SU-DHL-6 (cell line): Measurements from ENCODE around the gene CPE.

Experiments
- EZH2phosphoT487 ChIP-seq: fragments of 200-600 bp; sonication (generic), shearing (Covaris generic); conservative IDR thresholded peaks from 2 replicates; pipeline ENCODE4 v1.6.1; 2018; ENCODE audit warnings: mild to moderate bottlenecking, antibody characterized with exemption, low read length, moderate library complexity, mixed read lengths
- TF ChIP-seq, protein P1 (sequence below): fragments of 200-600 bp; sonication (generic); IDR thresholded peaks from one replicate; pipeline ENCODE4 v1.5.1; 2017; ENCODE audit warnings: antibody characterized with exemption, mild to moderate bottlenecking, low read length, moderate library complexity; ENCODE audit not compliant: insufficient read depth, poor library complexity, severe bottlenecking

DNA sequence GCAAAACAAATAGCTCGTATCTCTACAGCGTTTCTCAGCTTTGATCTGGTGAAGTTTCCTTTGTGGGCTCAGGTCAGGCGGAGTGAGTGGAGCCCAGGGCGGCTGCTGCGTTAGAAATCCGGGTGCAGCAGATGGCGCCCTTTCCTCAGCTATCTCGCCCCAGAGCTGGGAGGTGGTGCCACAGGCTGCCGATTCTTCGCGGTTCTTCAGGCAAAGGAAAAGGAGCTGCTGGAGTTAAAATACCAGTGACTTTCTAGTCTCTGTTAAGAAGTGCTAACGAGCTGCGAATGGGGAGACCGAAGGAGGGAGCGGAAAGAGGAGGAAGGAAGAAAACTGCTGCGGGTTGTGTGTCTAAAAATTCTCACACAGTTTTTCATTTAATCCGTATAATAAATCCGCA lies 114.6 kb downstream of the CPE start:
- TF ChIP-seq, protein P1, sequence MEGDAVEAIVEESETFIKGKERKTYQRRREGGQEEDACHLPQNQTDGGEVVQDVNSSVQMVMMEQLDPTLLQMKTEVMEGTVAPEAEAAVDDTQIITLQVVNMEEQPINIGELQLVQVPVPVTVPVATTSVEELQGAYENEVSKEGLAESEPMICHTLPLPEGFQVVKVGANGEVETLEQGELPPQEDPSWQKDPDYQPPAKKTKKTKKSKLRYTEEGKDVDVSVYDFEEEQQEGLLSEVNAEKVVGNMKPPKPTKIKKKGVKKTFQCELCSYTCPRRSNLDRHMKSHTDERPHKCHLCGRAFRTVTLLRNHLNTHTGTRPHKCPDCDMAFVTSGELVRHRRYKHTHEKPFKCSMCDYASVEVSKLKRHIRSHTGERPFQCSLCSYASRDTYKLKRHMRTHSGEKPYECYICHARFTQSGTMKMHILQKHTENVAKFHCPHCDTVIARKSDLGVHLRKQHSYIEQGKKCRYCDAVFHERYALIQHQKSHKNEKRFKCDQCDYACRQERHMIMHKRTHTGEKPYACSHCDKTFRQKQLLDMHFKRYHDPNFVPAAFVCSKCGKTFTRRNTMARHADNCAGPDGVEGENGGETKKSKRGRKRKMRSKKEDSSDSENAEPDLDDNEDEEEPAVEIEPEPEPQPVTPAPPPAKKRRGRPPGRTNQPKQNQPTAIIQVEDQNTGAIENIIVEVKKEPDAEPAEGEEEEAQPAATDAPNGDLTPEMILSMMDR, result peak; percentile 41
- TF ChIP-seq EZH2phosphoT487, result no peak
